Activated CD8-positive, alpha-beta T cell treated with anti-CD3 and anti-CD28 coated beads, Interleukin-2, amount 10 ng/mL, durations not matched to agents 7 days and 5 days (primary cell): ENCODE data around the gene ARHGAP26. TPM values are rescaled to one million over a fixed set of nuclear protein-coding genes. Genes with fewer than 3 reads are reported as not detected.
"Not testable (repeated sequence)": the region's sequence is repeated elsewhere in the genome, so short reads cannot be mapped to it uniquely, and the experiment has no call there.

Experiments used
- ATAC-seq: fragments of 150-1000 bp; cut with Tn5 transposase; one replicate; pipeline ENCODE4 v1.10.0; 2021; ENCODE audit warnings: moderate library complexity
- CTCF ChIA-PET: fragments of 350-600 bp; sonication (Branson Sonifier 250); formaldehyde crosslinking; loops from one replicate; lab custom pipeline; 2021; ENCODE audit warnings: antibody characterized with exemption; lab: Charles Lee
- POLR2A ChIA-PET: fragments of 350-600 bp; sonication (Branson Sonifier 250); formaldehyde crosslinking; loops from one replicate; lab custom pipeline; 2021; ENCODE audit warnings: antibody characterized with exemption; lab: Charles Lee
- DNase-seq: peaks from one replicate; pipeline ENCODE4 v3.0.0-alpha.2; 2020
- H3K27ac Mint-ChIP-seq: one replicate; pipeline ENCODE4 v1.8.0; 2021; ENCODE audit warnings: mild to moderate bottlenecking, mixed read lengths
- H3K27me3 Mint-ChIP-seq: one replicate; pipeline ENCODE4 v1.8.0; 2021; ENCODE audit warnings: low read depth, mixed read lengths
- H3K36me3 Mint-ChIP-seq: one replicate; pipeline ENCODE4 v1.8.0; 2021; ENCODE audit warnings: low read depth, mixed read lengths
- H3K4me1 Mint-ChIP-seq: one replicate; pipeline ENCODE4 v1.8.0; 2021; ENCODE audit warnings: low read depth, mixed read lengths
- H3K4me3 Mint-ChIP-seq: one replicate; pipeline ENCODE4 v1.8.0; 2021; ENCODE audit warnings: mild to moderate bottlenecking, mixed read lengths
- H3K9me3 Mint-ChIP-seq: one replicate; pipeline ENCODE4 v1.8.0; 2022; ENCODE audit warnings: mixed read lengths; ENCODE audit not compliant: insufficient read depth
- total RNA-seq, 2 experiments: library from RNA; stranded (reverse); gene quantifications; one replicate each; pipeline ENCODE4 v1.2.3, GENCODE V29; 2021

ARHGAP26 gene
- total RNA-seq, 2 experiments from 2014 or later = 25.4 to 30.3 TPM

DNA sequence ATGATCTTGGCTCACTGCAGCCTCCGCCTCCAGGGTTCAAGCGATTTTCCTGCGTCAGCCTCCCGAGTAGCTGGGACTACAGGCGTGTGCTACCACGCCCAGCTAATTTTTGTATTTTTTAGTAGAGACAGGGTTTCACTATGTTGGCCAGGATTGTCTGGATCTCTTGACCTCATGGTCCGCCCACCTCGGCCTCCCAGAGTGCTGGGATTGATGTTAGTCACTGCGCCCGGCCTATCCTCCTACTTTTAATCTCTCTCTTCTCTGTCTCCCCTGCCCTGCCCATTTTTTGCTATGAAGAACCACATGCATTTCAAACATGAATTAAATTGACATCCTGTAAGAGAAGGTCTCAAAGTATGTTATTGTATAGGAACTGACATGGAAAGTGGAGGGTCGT lies 158.8 kb downstream of the ARHGAP26 start:
- peaks cover 50% of the 10 kb centered on the region for H3K4me1 Mint-ChIP-seq

DNA sequence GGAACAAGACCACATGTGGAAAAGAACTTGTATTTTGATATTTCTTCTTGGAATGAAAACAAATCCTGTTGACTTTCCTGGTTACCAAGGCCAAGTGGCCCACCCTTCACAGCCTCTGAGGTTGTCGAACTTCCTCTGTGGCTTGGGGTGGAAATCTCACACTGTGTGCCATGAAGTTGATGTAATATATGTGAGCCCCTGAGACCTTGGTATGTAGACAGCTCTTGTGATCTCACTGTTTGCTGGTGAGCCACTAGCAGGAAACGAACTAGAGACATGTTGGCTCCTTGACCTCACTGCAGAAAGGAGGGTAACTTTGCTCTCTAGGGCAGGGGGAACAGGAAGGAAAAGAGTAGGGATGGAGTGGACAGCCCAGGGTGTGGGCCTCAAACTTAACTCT lies 159.4 kb downstream of the ARHGAP26 start:
- ATAC-seq = peak; percentile 76
- H3K27me3 Mint-ChIP-seq = no peaks in the 10 kb centered on the region
- DNase-seq = peak; percentile 55
- peaks cover 50% of the 10 kb centered on the region for H3K36me3 Mint-ChIP-seq
- POLR2A ChIA-PET = no interaction called here
- H3K4me1 Mint-ChIP-seq = peaks cover 50% of the 10 kb centered on the region
- H3K27ac Mint-ChIP-seq = peak overlapping the region; percentile 82
- no peak overlapping the region for H3K4me3 Mint-ChIP-seq
- CTCF ChIA-PET = interaction anchor here (1.0 kb wide), 1 partner anchor 41 kb away, joined by 3 read pairs; no protein-coding TSS in a partner anchor
- no peaks in the 10 kb centered on the region for H3K9me3 Mint-ChIP-seq

More for the DNA sequence above, 158.8 kb downstream of the ARHGAP26 start:
- ChIA-PET CTCF (interaction anchor here (0.6 to 1.0 kb wide), 3 partner anchors 9 to 73 kb away, joined by 3 to 5 read pairs (median 3); no protein-coding TSS in a partner anchor), POLR2A (interaction anchor here (1.5 kb wide), 1 partner anchor 75 kb away, joined by 4 read pairs; no protein-coding TSS in a partner anchor)
- not testable (repeated sequence) for ATAC-seq, H3K4me3 Mint-ChIP-seq, H3K27ac Mint-ChIP-seq, H3K9me3 Mint-ChIP-seq, DNase-seq, H3K27me3 Mint-ChIP-seq
- peaks cover 50% of the 10 kb centered on the region for H3K36me3 Mint-ChIP-seq

GRCh38 chr5:142930395-142931110 lies 160.4 kb downstream of the ARHGAP26 start:
- CTCF ChIA-PET = interaction anchor here (0.6 to 1.2 kb wide), 2 partner anchors 218 to 709 kb away, joined by 3 to 4 read pairs; no protein-coding TSS in a partner anchor
- peak overlapping the region; percentile 82 for H3K27ac Mint-ChIP-seq

DNA sequence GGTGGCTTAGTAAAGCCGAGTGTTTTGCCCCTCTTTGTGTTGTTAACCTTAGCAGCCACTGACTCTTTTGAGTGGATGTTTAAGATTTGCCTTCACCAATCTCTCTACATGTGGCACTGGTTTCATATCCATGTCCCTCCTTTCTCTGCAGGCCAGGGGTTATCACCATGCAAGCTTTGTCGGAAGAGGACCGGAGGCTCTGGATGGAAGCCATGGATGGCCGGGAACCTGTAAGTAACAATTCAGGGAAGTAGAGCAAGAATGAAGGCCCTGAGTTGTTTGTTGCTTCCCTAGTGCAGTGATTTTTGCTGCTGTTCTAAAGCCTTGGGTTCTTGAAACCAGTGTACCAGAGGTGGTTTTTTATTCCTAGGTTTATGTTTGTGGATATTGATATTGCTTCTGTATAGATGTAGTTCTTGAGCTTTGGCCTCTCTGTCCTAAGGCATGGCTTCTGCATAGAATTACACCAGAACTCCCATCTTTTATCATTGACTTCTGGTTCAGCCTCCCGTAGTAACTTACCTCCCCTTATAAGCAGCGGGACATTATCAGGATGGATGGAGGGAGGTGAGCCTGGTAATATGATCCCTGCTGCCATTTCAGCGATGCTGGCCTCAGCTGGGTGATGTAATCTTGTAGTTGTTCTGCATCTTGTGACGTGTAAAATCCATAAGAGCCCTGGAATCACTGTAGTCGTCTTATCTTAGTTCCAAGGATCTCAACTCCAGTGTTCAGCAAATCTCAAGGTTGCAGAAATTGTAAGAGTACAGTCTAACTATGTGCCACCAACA lies 161.9 kb downstream of the ARHGAP26 start:
- Mint-ChIP-seq H3K9me3 (no peaks in the 10 kb centered on the region), H3K4me1 (peaks cover 44% of the 10 kb centered on the region), H3K4me3 (no peak overlapping the region), H3K27ac (no peak overlapping the region), H3K36me3 (peaks cover 46% of the 10 kb centered on the region), H3K27me3 (no peaks in the 10 kb centered on the region)
- ATAC-seq (no peak), DNase-seq (no peak)
- CTCF ChIA-PET = interaction anchor here (1.0 to 1.4 kb wide), 3 partner anchors 11 to 70 kb away, joined by 3 to 6 read pairs (median 3); no protein-coding TSS in a partner anchor
- POLR2A ChIA-PET = no interaction called here

More at GRCh38 chr5:142930395-142931110, 160.4 kb downstream of the ARHGAP26 start:
- no peak for ATAC-seq
- POLR2A ChIA-PET = interaction anchor here (1.3 kb wide), 1 partner anchor 72 kb away, joined by 5 read pairs; no protein-coding TSS in a partner anchor
- peaks cover 47% of the 10 kb centered on the region for H3K4me1 Mint-ChIP-seq
- no peak overlapping the region for H3K4me3 Mint-ChIP-seq
- no peaks in the 10 kb centered on the region for H3K27me3 Mint-ChIP-seq
- peaks cover 50% of the 10 kb centered on the region for H3K36me3 Mint-ChIP-seq
- no peaks in the 10 kb centered on the region for H3K9me3 Mint-ChIP-seq
- DNase-seq = no peak

GRCh38 chr5:142934051-142934762 lies 164.0 kb downstream of the ARHGAP26 start:
- Mint-ChIP-seq H3K4me1 (peaks cover 39% of the 10 kb centered on the region), H3K4me3 (no peak overlapping the region), H3K36me3 (peaks cover 44% of the 10 kb centered on the region), H3K27me3 (no peaks in the 10 kb centered on the region), H3K9me3 (no peaks in the 10 kb centered on the region), H3K27ac (no peak overlapping the region)
- POLR2A ChIA-PET = no interaction called here
- CTCF ChIA-PET = interaction anchor here (0.9 to 1.9 kb wide), 4 partner anchors 11 to 69 kb away, joined by 3 to 6 read pairs (median 3); no protein-coding TSS in a partner anchor
- DNase-seq = no peak
- no peak for ATAC-seq

DNA sequence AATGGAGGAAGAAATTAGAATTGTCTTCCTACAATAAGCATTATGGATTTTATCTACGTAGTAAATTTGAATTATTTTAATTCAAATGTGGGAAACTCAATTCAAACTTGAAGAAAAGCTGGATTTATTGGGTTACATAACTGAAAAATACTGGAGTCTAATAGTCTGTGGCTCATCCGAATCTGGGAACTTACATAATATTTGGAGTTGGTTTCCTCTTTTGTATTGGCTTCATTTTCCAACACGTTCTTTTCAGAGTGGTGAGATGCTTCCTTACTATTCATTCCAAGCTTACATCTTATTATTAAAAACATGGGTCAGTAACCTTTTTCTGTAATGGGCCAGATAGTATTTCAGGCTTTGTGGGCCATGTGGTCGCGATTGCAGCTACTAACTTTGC lies 164.8 kb downstream of the ARHGAP26 start:
- DNase-seq = no peak
- Mint-ChIP-seq H3K4me3 (no peak overlapping the region), H3K27me3 (no peaks in the 10 kb centered on the region), H3K27ac (no peak overlapping the region), H3K9me3 (no peaks in the 10 kb centered on the region), H3K4me1 (peaks cover 31% of the 10 kb centered on the region), H3K36me3 (peaks cover 45% of the 10 kb centered on the region)
- ChIA-PET CTCF (interaction anchor here (0.9 to 1.9 kb wide), 3 partner anchors 23 to 68 kb away, joined by 3 to 6 read pairs (median 3); no protein-coding TSS in a partner anchor), POLR2A (no interaction called here)
- ATAC-seq = no peak

- H3K4me3 Mint-ChIP-seq = no peak overlapping the region
- H3K27me3 Mint-ChIP-seq = no peaks in the 10 kb centered on the region
- ATAC-seq (no peak), DNase-seq (no peak)
- H3K36me3 Mint-ChIP-seq = peaks cover 31% of the 10 kb centered on the region
- peaks cover 36% of the 10 kb centered on the region for H3K4me1 Mint-ChIP-seq
- no peaks in the 10 kb centered on the region for H3K9me3 Mint-ChIP-seq
- CTCF ChIA-PET = interaction anchor here (1.6 kb wide), 1 partner anchor 34 kb away, joined by 4 read pairs; no protein-coding TSS in a partner anchor
- H3K27ac Mint-ChIP-seq = no peak overlapping the region
- POLR2A ChIA-PET = no interaction called here
These were observed 167.2 kb downstream of the ARHGAP26 start for GRCh38 chr5:142937374-142937773.

- no peak for ATAC-seq
- POLR2A ChIA-PET = interaction anchor here (0.6 kb wide), 1 partner anchor 232 kb away, joined by 7 read pairs; no protein-coding TSS in a partner anchor
- Mint-ChIP-seq H3K4me3 (no peak overlapping the region), H3K9me3 (no peaks in the 10 kb centered on the region), H3K36me3 (peaks cover 22% of the 10 kb centered on the region), H3K27ac (no peak overlapping the region), H3K27me3 (no peaks in the 10 kb centered on the region), H3K4me1 (peaks cover 36% of the 10 kb centered on the region)
- DNase-seq = no peak
- CTCF ChIA-PET = interaction anchor here (0.7 to 1.9 kb wide), 5 partner anchors 13 to 64 kb away, joined by 3 to 5 read pairs (median 3); no protein-coding TSS in a partner anchor
These were observed 168.2 kb downstream of the ARHGAP26 start for GRCh38 chr5:142938266-142938880.

DNA sequence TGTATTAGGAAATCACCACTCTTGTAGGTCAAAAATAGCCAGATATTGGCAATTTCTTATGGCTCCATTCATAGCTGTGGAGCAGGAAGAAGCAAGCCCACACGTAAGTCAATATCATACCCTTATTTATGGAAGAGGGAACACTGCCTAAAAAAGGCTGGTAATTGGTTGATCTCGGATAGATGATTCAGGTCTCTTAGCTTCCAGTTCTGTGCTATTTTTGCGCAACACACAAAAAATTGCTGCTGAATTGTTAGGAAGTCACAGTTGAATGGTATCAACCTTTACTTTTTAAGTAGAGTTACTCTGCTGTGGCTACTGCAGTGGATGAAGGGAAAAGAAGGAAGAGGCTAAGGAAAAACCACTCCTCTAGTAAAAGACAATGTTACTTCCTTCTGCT lies 168.8 kb downstream of the ARHGAP26 start:
- Mint-ChIP-seq H3K36me3 (peaks cover 17% of the 10 kb centered on the region), H3K27ac (no peak overlapping the region), H3K9me3 (no peaks in the 10 kb centered on the region), H3K4me3 (no peak overlapping the region), H3K4me1 (peaks cover 33% of the 10 kb centered on the region), H3K27me3 (no peaks in the 10 kb centered on the region)
- DNase-seq = no peak
- ChIA-PET CTCF (interaction anchor here (0.7 to 1.9 kb wide), 3 partner anchors 33 to 64 kb away, joined by 3 to 5 read pairs (median 4); no protein-coding TSS in a partner anchor), POLR2A (interaction anchor here (0.6 kb wide), 1 partner anchor 233 kb away, joined by 7 read pairs; no protein-coding TSS in a partner anchor)
- ATAC-seq = no peak

GRCh38 chr5:142939884-142940283 lies 169.7 kb downstream of the ARHGAP26 start:
- no peak overlapping the region for H3K27ac Mint-ChIP-seq
- CTCF ChIA-PET = interaction anchor here (1.2 to 1.9 kb wide), 2 partner anchors 51 to 191 kb away, joined by 3 to 5 read pairs; no protein-coding TSS in a partner anchor
- POLR2A ChIA-PET = no interaction called here
- H3K4me3 Mint-ChIP-seq = no peak overlapping the region
- H3K27me3 Mint-ChIP-seq = no peaks in the 10 kb centered on the region
- peaks cover 27% of the 10 kb centered on the region for H3K4me1 Mint-ChIP-seq
- peaks cover 13% of the 10 kb centered on the region for H3K36me3 Mint-ChIP-seq
- H3K9me3 Mint-ChIP-seq = no peaks in the 10 kb centered on the region
- DNase-seq = no peak
- ATAC-seq = no peak
